CD4-positive, alpha-beta T cell treated with Interleukin-17A for 1 hour (primary cell): Measurements from ENCODE around the gene LSM4.

ENCODE experiments used
- DNase-seq: peaks from one replicate; pipeline ENCODE4 v3.0.0-alpha.2; 2020

The LSM4 gene

DNA sequence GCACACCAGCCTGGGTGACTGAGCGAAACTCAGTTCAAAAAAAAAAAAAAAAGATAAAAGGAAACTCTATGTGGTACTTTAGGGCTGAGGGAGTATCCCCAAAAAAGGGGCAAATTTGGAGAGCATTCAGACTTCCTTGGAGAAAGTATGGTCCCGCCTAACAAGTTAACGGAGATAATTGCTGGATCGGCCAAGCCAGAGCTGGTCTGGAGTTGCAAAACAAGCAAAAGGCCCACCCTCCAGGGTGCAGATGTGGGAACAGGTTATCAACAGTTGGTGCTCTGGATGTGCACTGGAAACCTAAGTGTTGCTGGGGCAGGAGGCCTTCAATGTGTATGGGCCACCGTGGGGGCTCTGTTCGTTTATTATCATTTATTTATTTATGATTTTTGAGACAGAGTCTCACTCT lies 51.4 kb downstream of the LSM4 start:
- DNase-seq, result peak; percentile 60

- no peak for DNase-seq
Measured at GRCh38 chr19:18270326-18270725, 52.5 kb downstream of the LSM4 start.

DNA sequence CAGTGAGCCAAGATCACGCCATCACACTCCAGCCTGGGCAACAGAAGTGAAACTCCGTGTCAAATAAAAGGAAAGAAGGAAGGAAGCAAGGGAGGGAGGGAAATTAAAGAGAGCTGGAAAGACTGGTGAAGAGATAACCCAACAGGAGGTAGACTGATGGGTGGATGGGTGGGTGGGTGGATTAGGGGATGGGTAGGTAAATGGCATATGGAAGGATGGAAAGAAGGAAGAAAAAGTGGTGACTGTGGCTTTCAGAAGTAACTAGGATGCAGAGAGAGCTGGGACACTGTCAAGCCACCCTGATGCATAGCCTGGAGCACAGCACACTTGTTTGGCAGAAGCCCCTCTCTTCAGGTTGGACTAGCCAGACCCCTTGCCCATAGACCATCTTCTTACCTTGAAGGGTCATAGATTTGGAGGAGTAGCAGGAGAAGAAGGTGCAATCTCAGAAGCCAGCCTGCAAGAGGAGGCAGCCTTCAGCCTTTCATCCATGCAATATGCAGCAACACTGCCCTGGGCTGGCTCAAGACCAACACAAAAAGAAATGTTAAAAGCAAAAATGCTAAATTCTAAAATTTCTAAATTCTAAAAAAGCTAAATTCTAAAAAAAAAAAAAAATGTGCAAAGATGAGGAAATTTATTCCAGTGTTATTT lies 53.7 kb downstream of the LSM4 start:
- DNase-seq, result no peak

DNA sequence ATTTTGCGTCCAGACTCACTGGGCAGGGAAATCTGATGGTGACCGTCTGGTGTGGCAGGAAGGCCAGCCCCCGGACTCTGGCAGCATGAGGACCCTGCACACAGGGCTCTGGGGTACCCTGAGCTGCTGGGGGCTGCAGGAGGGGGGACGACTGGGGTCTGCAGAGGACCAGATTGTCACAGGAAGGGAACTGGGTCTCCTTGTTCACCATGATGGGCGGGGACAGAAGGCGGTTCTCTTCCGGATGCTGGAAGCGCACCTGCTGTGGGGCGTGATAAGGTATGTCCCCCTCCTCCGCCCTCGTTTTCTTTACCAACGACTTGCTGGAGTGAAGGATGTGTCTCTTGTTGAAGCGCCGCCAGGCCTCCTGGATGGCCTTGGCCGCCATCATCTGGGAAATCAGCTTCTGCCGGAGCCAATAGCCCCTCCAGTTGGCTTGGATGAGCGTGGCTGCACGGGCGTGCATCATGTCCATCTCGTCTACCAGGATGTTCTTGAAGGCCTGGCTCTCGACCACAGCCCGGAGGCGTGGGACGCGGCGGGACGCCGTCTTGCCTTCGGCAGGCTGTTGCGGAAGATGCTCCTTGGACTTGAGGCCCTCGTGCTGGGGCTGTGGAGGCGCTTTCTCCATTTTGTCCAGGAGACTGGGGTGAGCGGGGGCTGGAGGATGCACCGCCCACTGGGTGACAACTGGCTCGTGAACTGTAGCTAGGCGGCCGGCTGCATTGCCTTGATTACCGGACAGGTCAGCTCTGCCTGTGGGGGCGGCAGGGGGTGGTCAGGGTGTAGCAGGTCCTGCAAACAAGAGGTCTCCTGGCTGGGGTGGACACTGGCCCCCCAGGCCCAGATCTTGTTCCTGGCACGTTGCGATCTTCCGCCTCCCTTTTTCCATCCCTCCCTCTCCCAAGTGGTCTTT lies 55.8 kb downstream of the LSM4 start:
- no peak for DNase-seq

DNA sequence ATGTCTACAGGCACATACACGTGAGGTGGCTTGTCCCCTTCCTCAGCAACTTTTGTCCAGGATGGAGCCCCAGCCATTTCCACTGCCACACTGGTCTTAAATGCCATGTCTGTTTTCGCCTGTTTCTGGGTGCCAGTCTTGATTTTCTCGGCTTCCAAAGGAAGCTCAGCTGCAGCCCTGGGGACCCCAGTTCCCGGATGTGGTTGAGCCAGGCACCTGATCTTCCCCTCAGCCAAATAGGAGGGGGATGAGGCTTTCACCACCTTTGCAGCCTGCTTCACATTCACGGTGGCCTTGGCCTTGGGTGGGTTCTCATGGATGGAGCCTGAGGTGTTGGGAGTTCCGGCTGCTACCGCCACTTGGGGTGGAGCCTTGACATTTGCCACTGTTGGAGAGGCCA lies 57.3 kb downstream of the LSM4 start:
- DNase-seq, result no peak

GRCh38 chr19:18264971-18265540 lies 57.8 kb downstream of the LSM4 start:
- DNase-seq, result no peak

DNA sequence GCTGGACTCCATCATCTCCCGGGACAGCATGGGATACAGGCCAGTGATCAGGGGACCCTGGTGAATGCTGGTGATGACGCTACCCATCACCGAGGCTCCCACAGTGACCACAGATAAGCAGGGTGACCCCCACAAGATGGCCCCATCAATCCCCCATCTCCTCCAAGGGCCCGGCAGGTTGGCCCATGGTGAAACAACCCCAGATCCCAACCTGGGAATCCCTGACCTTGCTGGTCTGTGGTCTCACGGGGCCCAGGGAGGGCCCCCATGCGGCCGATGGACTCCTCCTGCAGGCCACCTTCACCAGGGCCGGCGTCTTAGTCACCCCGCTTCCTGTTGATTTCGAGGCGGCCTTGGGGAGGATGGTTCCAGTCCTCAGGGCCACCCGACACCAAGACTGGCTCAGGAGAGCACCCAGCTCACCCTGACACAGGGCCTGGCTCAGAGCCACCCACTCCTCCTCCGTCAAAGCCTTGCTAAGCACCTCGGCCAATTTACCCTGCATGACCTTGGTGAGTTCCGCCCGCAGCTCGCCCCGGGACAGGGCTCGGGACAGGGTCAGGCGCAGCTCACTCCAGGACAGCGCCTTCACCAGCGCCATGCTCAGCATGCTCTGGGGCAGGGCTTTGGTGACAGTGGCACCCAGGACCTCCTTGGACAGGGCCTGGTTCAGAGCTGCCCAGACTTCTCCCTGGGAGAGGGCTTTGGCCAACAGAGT lies 58.6 kb downstream of the LSM4 start:
- no peak for DNase-seq

DNA sequence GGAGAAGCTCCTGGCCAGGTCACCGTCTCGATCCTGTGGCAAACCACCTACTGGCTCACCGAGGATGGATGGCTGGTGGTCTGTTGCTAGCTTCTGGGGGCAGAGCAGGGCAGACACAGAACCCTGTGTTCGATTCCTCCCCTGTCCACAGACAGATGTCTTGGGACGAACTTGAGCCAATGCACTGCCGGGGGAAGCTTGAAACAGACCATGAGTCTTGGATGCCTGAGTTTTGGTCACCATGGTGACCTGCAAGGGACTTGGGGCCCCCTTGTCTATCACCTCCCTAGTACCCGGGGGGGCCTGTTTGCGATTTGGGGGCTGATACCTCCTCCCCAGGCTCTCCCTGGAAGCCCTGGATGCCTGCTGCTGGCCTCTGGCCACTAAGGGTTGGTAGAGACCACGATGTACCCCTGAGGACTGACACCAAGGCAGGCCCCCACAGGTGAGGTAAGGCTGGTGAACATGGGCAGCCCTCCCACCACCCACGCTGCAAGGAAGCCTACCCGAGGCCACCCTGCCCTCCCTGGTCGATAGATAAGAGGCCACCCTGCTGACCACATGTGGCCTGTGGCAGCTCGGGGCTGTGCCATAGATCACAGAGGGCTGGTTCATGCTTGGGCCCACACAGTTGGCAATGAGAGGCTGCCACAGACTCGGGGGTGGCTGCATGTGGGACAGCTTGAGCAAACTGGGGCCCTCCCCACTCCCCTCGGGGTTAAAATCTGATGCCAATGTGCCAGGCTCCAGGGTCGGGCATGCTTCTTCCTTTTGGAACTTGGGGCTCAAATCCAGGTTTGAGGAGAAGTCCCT lies 59.3 kb downstream of the LSM4 start:
- DNase-seq, result no peak

GRCh38 chr19:18262917-18263316 lies 60.0 kb downstream of the LSM4 start:
- no peak for DNase-seq

DNA sequence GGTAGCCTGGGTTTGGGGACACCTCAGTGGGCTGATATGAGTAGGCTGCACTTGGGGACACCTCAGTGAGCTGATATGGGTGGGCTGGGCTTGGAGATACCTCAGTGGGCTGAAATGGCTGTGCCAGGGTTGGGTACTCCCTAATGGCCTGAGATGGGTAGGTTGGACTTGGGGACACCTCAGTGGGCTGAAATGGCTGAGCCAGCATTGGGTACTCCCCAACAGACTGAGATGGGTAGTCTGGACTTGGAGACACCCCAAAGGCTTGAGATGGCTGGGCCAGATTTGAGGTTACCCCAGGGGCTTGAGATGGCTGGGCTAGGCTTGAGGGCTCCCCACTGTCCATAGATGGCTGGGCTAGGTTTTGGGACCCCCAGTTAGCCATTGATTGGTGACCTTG lies 60.7 kb downstream of the LSM4 start:
- no peak for DNase-seq

- DNase-seq, result no peak
Measured at GRCh38 chr19:18261474-18261873, 61.4 kb downstream of the LSM4 start.

GRCh38 chr19:18259893-18260292 lies 63.0 kb downstream of the LSM4 start:
- no peak for DNase-seq

DNA sequence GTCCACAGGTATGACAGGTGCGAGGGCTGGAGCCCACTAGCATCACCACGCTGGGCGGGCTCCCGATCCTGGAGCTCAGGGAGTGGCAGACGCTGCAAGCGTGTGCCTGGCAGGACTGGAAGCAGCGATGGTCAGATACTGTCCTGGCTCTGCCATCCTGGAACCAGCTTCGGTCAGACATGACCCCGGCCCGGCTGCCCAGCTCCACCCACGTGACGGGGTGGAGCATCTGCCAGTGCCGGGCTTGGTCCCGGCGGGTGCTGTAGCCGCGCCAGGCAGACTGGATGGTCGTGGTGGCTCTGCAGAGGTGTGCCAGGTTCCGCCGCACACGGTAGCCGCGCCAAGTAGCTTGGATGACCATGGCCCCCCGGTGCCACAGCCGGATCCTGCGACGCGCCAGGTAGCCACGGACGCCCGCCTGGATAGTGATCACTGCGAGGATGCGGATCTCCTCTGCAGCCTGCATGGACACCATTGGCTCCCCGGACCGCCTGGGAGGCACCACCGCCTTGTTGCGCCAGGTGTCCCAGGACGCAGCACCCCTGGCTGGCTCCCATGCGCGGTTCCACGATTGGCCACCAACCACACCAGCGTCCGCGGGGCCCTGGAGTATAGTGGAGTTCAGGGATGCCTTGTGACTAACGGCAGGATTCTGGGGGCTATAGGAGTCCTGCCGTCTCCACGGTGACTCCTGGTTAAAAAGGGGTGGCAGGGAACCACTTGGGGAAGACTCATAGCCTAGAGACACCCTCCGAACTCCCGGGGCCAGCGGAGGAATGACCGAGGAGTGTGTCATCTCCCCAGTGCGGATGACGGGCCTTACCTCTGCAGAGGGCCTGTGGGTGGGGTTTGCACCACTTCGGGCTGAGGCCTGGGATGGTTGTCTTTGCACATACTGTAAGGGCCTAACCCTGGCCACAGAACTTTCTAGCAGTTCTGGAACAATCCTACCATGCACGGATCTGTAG lies 65.1 kb downstream of the LSM4 start:
- DNase-seq, result no peak
